ENCODE measurements around the gene AFMID.

AFMID gene

DNA sequence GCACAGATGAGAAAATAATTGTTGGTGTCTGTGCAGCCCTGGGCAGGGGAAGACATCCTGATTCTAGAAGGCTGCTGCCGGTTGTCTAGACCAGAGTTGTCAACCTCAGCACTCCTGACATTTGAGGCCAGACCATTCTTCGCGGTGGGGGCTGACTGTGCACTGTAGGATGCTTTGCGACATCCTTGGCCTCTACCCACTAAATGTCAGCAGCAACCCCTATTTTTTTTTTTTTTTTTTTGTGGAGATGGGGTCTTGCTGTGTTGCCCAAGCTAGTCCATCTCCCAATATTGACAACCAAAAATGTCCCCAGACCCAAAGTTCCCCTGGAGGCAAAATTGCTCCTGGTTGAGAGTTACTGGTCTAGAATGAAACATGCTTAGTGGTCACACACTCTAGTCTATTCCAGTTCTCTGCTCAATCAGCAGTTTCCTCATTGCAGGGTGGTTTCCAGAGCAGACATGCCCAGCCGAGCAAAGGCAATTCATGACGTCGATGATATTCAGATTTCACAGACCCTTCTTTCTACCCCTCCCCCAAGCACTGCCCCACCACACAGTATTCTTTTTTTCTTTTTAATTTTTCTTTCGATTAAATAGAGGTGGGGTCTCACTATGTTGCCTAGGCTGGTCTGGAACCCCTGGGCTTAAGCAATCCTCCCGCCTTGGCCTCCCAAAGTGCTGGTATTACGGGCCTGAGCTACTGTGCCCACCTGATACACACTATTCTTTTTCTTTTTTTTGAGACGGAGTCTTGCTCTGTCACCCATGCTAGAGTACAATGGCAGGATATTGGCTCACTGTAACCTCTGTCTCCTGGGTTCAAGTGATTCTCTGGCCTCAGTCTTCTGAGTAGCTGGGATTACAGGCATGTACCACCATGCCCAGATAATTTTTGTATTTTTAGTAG lies 32.0 kb upstream of the AFMID start:
- Histone ChIP-seq H3K4me1 (ENCODE audit: control insufficient read depth, insufficient read depth, low read length) (no peaks in the 10 kb centered on the region), H3K4me3 (ENCODE audit: insufficient read depth, low read depth, low read length) (no peak overlapping the region), H3K9me3 (ENCODE audit: control insufficient read depth, low read length) (no peaks in the 10 kb centered on the region), H3K27ac (ENCODE audit: insufficient read depth, low read depth, low read length, poor library complexity, severe bottlenecking) (no peak overlapping the region), H3K36me3 (ENCODE audit: control insufficient read depth, insufficient read depth, low read length) (no peaks in the 10 kb centered on the region), H3K27me3 (ENCODE audit: control insufficient read depth, insufficient read depth, low read length, poor library complexity, severe bottlenecking) (no peaks in the 10 kb centered on the region)
- 91 to 92% methylated on average over 11 of the region's 11 CpGs for WGBS, 2 experiments

DNA sequence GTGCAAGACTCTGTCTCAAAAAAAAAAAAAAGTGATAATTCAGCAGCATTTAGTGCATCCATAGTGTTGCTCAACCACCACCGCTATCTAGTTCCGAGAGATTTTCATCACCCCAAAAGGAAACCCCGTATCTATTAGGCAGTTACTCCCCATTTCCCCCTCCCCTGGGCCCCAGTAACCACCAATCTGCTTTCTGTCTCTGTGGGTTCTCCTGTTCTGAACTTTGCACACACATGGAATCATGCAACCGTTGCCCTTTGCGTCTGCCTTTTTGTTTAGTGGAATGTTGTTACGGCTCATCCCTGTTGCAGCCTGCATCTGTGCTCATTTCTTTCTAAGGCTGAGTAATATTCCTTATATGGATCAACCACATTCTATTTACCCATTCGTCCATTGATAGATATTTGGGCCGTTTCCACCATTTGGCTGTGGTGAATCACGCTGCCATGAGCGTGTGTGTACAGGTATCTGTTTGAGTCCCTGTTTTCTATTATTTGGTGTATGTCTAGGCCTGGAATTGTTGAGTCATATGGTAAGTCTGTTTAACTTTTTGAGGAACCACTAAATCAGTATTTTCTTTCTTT lies 27.5 kb upstream of the AFMID start:
- no peaks in the 10 kb centered on the region for H3K9me3 ChIP-seq (ENCODE audit: control insufficient read depth, low read length)
- WGBS, 2 experiments: 91 to 93% methylated on average over 10 of the region's 10 CpGs

DNA sequence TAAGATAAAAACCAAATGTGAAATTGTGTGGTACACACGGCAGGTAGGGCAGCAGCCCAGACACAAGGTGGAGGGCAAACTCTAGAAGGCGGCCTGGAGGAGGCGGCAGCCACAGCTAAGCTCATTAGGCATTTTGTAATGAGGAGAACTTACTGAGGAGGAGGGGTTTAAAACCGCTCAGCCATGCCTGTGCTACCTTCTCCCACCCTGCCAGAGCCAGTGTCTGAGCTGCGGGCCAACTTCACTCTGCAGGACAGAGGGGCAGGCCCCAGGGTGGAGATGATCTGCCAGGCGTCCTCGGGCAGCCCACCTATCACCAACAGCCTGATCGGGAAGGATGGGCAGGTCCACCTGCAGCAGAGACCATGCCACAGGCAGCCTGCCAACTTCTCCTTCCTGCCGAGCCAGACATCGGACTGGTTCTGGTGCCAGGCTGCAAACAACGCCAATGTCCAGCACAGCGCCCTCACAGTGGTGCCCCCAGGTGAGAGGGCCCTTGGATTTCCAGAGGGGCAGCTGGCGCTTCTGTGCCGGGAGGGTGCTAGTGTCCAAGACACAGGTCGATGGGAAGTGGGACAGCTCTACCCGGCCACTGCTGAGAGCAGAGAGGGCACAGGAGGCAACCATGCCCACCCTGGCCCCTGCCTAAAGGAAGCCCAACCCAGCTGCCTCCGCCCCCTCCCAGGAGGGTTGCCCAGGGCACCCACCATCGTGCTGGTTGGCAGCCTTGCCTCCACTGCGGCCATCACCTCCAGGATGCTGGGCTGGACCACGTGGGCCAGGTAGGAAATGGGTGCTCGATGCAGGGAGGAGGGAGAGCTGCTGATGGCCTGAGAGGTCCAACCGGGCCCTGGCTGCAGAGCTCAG lies 23.0 kb upstream of the AFMID start:
- Histone ChIP-seq H3K27me3 (ENCODE audit: control insufficient read depth, insufficient read depth, low read length, poor library complexity, severe bottlenecking) (peaks cover 4% of the 10 kb centered on the region), H3K9me3 (ENCODE audit: control insufficient read depth, low read length) (no peaks in the 10 kb centered on the region), H3K27ac (ENCODE audit: insufficient read depth, low read depth, low read length, poor library complexity, severe bottlenecking) (no peak overlapping the region), H3K36me3 (ENCODE audit: control insufficient read depth, insufficient read depth, low read length) (no peaks in the 10 kb centered on the region), H3K4me1 (ENCODE audit: control insufficient read depth, insufficient read depth, low read length) (peaks cover 2% of the 10 kb centered on the region), H3K4me3 (ENCODE audit: insufficient read depth, low read depth, low read length) (no peak overlapping the region)
- WGBS, 2 experiments: 89 to 91% methylated on average over 22 of the region's 22 CpGs

More for the DNA sequence above, 27.5 kb upstream of the AFMID start:
- Histone ChIP-seq H3K4me3 (ENCODE audit: insufficient read depth, low read depth, low read length) (no peak overlapping the region), H3K4me1 (ENCODE audit: control insufficient read depth, insufficient read depth, low read length) (no peaks in the 10 kb centered on the region), H3K36me3 (ENCODE audit: control insufficient read depth, insufficient read depth, low read length) (no peaks in the 10 kb centered on the region), H3K27ac (ENCODE audit: insufficient read depth, low read depth, low read length, poor library complexity, severe bottlenecking) (no peak overlapping the region), H3K27me3 (ENCODE audit: control insufficient read depth, insufficient read depth, low read length, poor library complexity, severe bottlenecking) (no peaks in the 10 kb centered on the region)

DNA sequence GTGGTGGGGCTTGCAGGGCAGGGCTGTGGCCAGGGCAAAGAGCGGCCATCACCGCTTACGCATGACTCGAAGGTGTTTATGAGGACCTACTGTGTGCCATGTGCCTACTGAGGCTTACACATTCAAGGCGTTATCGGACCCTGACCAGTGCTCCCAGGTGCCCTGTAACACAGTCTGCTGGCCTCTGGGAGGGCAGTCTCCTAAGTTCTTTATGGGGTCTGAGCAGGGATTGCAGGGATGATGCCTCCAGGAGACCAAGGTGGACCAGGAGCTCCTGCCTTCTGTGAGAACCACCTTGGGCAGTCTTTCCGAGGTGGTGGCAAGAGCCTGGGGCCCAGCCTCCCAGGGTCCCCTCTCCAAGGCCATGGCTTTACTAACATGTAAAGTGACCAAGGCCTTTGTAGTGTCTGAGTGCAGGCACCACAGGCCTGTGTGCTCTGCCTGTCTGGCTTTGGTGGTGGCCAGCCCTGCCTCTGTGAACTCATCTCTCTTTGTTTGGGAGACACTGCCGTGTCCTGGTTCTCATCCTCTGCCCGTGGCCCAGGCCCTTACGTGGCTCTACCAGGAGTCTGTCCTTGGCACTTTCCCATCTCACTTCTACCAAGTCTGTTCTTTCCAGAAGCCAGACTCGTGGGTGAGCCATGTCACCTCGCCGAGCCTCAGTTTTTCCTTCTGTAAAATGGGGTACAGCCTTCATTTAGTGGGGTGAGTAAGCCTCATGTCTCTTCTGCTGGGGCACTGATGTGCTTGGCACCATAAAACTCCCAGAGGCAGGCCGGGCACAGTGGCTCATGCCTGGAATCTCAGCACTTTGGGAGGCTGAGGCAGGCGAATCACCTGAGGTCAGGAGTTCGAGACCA lies 22.2 kb upstream of the AFMID start:
- Histone ChIP-seq H3K27me3 (ENCODE audit: control insufficient read depth, insufficient read depth, low read length, poor library complexity, severe bottlenecking) (peaks cover 4% of the 10 kb centered on the region), H3K4me1 (ENCODE audit: control insufficient read depth, insufficient read depth, low read length) (peaks cover 6% of the 10 kb centered on the region), H3K9me3 (ENCODE audit: control insufficient read depth, low read length) (no peaks in the 10 kb centered on the region), H3K36me3 (ENCODE audit: control insufficient read depth, insufficient read depth, low read length) (no peaks in the 10 kb centered on the region), H3K4me3 (ENCODE audit: insufficient read depth, low read depth, low read length) (no peak overlapping the region), H3K27ac (ENCODE audit: insufficient read depth, low read depth, low read length, poor library complexity, severe bottlenecking) (no peak overlapping the region)
- 91 to 95% methylated on average over 16 of the region's 16 CpGs for WGBS, 2 experiments

DNA sequence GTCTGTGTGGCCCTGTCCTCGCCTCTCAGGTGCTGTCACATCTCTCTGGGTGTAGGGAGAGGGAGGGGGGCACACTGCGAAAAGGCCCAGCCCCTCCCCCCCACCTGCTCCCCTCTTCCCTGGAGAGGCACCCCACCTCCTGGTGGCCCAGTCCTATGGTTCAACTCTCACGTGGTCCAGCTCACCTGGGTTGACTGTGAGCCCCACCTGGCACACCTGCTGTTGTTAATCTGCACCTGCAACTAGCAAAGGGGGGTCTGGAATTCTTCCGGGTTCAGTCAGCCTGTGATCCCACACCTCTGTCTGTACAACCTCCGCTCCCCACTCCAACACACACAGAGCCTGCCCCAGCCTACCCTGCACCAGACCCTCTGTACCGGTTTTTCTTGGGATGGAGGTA lies 20.7 kb upstream of the AFMID start:
- H3K27me3 ChIP-seq (ENCODE audit: control insufficient read depth, insufficient read depth, low read length, poor library complexity, severe bottlenecking): peaks cover 4% of the 10 kb centered on the region
- 67 to 71% methylated on average over 6 of the region's 6 CpGs for WGBS, 2 experiments
- H3K36me3 ChIP-seq (ENCODE audit: control insufficient read depth, insufficient read depth, low read length): no peaks in the 10 kb centered on the region
- H3K4me1 ChIP-seq (ENCODE audit: control insufficient read depth, insufficient read depth, low read length): peaks cover 6% of the 10 kb centered on the region
- no peak overlapping the region for H3K27ac ChIP-seq (ENCODE audit: insufficient read depth, low read depth, low read length, poor library complexity, severe bottlenecking)
- H3K9me3 ChIP-seq (ENCODE audit: control insufficient read depth, low read length): no peaks in the 10 kb centered on the region
- no peak overlapping the region for H3K4me3 ChIP-seq (ENCODE audit: insufficient read depth, low read depth, low read length)

DNA sequence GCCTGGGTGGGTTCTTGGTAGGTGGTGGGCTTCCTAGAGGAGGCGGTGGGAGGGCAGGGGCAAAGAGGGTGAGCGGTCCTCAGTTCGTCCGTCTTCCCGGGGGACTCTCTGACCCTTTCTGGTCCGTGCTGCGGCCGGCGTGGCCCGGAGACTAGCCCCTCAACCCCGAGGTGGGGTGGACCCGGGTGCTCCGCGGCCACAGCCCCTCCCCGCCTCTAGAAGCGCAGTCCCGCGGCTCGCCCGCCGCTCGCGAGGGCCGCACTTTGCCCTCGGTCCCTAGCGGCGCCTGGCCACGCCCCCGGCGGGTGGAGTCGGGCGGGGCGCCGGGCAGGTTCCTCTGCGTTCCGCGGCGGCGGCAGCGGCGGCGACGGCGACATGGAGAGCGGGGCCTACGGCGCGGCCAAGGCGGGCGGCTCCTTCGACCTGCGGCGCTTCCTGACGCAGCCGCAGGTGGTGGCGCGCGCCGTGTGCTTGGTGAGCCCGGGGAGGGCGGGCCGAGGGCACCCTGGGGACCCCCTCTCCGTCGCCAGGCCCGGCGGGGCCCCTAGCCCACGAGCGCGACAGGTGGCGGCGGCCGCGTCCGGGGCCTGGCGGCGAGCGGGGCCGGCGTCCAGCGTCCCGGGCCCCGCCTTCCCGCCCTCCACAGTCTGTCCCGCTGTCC lies 18.8 kb upstream of the AFMID start, which contains the start of gene SYNGR2:
Gene SYNGR2, plus strand, starts transcription at position 340 of the 661 bp plus-strand sequence. Its CDS starts 36 bp downstream, at position 376.
- Histone ChIP-seq H3K27me3 (ENCODE audit: control insufficient read depth, insufficient read depth, low read length, poor library complexity, severe bottlenecking) (peaks cover 4% of the 10 kb centered on the region), H3K9me3 (ENCODE audit: control insufficient read depth, low read length) (no peaks in the 10 kb centered on the region), H3K4me3 (ENCODE audit: insufficient read depth, low read depth, low read length) (peak within 1 kb of the TSS; percentile 62), H3K36me3 (ENCODE audit: control insufficient read depth, insufficient read depth, low read length) (no peaks in the 10 kb centered on the region), H3K4me1 (ENCODE audit: control insufficient read depth, insufficient read depth, low read length) (peaks cover 17% of the 10 kb centered on the region), H3K27ac (ENCODE audit: insufficient read depth, low read depth, low read length, poor library complexity, severe bottlenecking) (no peak within 1 kb of the TSS)
- WGBS, 2 experiments: 1% methylated on average over 84 of the region's 84 CpGs

DNA sequence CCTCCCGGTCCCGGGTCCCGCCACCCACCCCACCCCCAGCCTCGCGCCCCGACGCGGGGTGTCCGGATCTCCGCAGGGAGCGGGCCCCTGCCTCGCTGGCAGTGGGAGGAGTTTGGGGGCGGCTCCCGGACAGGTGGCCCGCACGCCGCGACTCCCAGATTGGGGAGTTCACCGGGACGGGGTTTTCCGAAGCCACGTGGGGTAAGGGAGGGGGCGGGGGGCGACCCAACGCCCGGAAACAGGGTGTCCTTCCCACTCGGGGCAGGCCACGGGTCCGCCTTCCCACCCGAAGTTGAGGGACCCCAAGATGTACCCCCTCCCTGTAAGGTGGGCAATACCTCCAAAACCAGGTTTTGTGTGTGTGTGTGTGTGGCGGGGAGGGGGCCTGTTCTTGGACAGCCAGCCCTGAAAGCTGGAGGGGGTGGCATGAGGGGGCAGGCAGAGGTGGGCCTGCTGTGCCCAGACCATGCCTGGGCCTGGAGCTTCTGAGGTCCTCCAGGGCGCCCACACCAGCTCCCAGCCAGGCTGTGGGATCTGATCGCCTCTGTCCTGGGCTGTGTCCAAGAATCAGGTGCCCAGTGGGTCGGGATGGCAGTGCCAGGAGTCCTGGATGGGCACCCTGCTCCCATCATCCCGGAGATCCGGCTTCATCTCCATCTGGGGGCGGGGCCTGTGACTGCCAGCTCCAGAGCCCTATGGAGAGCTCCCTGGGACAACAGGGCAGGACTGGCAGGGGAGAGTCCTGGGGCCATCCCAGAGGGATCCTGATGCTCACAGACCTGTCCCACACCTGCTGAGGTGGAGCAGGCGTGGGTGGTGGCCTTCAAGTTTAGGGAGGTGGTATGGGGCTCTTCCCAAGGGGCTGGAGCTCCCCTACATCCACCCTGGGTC lies 18.0 kb upstream of the AFMID start:
- Histone ChIP-seq H3K27me3 (ENCODE audit: control insufficient read depth, insufficient read depth, low read length, poor library complexity, severe bottlenecking) (peaks cover 4% of the 10 kb centered on the region), H3K9me3 (ENCODE audit: control insufficient read depth, low read length) (no peaks in the 10 kb centered on the region), H3K36me3 (ENCODE audit: control insufficient read depth, insufficient read depth, low read length) (peaks cover 5% of the 10 kb centered on the region), H3K4me3 (ENCODE audit: insufficient read depth, low read depth, low read length) (peak overlapping the region; percentile 62), H3K4me1 (ENCODE audit: control insufficient read depth, insufficient read depth, low read length) (peaks cover 17% of the 10 kb centered on the region), H3K27ac (ENCODE audit: insufficient read depth, low read depth, low read length, poor library complexity, severe bottlenecking) (no peak overlapping the region)
- WGBS, 2 experiments: 11 to 13% methylated on average over 38 of the region's 38 CpGs

DNA sequence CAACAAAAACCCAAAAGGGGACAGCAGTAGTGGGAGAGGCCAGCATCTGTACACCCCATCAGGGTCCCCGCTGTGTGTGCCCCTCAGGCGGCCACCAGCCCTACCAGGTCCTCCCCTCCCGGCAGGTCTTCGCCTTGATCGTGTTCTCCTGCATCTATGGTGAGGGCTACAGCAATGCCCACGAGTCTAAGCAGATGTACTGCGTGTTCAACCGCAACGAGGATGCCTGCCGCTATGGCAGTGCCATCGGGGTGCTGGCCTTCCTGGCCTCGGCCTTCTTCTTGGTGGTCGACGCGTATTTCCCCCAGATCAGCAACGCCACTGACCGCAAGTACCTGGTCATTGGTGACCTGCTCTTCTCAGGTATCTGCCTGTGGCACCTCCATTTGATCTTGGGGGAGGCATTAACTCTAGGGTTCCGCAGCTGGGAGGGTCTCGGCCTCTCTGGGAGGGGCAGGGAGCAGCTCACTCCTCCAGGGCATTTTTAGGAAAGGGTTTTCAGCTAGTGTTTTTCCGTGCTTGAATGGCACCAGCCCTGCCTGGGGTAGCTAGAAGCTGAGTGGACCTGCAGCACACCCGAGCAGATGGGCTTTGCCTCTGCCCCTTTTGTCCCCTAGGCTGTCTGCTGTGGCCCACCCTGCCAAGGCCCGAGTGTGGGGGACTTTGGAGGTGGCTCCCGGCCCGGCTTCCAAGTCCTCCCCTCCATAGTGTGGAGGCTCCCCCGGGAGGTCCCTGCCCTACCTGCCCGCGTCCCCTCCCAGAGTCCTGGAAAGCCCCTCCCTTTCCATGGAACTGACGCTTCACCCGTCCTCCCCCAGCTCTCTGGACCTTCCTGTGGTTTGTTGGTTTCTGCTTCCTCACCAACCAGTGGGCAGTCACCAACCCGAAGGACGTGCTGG lies 16.2 kb upstream of the AFMID start:
- Histone ChIP-seq H3K27me3 (ENCODE audit: control insufficient read depth, insufficient read depth, low read length, poor library complexity, severe bottlenecking) (peaks cover 4% of the 10 kb centered on the region), H3K36me3 (ENCODE audit: control insufficient read depth, insufficient read depth, low read length) (peaks cover 7% of the 10 kb centered on the region), H3K9me3 (ENCODE audit: control insufficient read depth, low read length) (no peaks in the 10 kb centered on the region), H3K27ac (ENCODE audit: insufficient read depth, low read depth, low read length, poor library complexity, severe bottlenecking) (no peak overlapping the region), H3K4me1 (ENCODE audit: control insufficient read depth, insufficient read depth, low read length) (peaks cover 17% of the 10 kb centered on the region), H3K4me3 (ENCODE audit: insufficient read depth, low read depth, low read length) (no peak overlapping the region)
- 91 to 92% methylated on average over 31 of the region's 31 CpGs for WGBS, 2 experiments
